ENCODE results near the gene EGLN2. TPM values are rescaled to one million over a fixed set of nuclear protein-coding genes. Genes with fewer than 3 reads are reported as not detected.

EGLN2 gene
- total RNA-seq, 1 donor from 2014 or later: 99.9 TPM

- no peak for DNase-seq (ENCODE audit: low read depth)
- no peak for TF ChIP-seq CTCF (IDR thresholded peaks at IDR 0.05; ENCODE audit: insufficient read depth, low read length, poor library complexity, severe bottlenecking)
- H3K27me3 ChIP-seq (ENCODE audit: control insufficient read depth, insufficient read depth, low read length): no peaks in the 10 kb centered on the region
- H3K36me3 ChIP-seq (ENCODE audit: control insufficient read depth, insufficient read depth, low read length): peaks cover 3% of the 10 kb centered on the region
- no peak overlapping the region for H3K4me3 ChIP-seq (ENCODE audit: low read depth, low read length)
Observed at GRCh38 chr19:40802300-40803169, 3.5 kb downstream of the EGLN2 start.

GRCh38 chr19:40803170-40803856 lies 4.3 kb downstream of the EGLN2 start:
- no peak overlapping the region for H3K4me3 ChIP-seq (ENCODE audit: low read depth, low read length)
- H3K27me3 ChIP-seq (ENCODE audit: control insufficient read depth, insufficient read depth, low read length): no peaks in the 10 kb centered on the region
- TF ChIP-seq CTCF (IDR thresholded peaks at IDR 0.05; ENCODE audit: insufficient read depth, low read length, poor library complexity, severe bottlenecking): no peak
- DNase-seq (ENCODE audit: low read depth): no peak
- H3K36me3 ChIP-seq (ENCODE audit: control insufficient read depth, insufficient read depth, low read length): peaks cover 3% of the 10 kb centered on the region

GRCh38 chr19:40803857-40804782 lies 5.1 kb downstream of the EGLN2 start:
- Histone ChIP-seq H3K36me3 (ENCODE audit: control insufficient read depth, insufficient read depth, low read length) (peaks cover 3% of the 10 kb centered on the region), H3K4me3 (ENCODE audit: low read depth, low read length) (no peak overlapping the region), H3K27me3 (ENCODE audit: control insufficient read depth, insufficient read depth, low read length) (no peaks in the 10 kb centered on the region)
- DNase-seq (ENCODE audit: low read depth): no peak
- TF ChIP-seq CTCF (IDR thresholded peaks at IDR 0.05; ENCODE audit: insufficient read depth, low read length, poor library complexity, severe bottlenecking): no peak

GRCh38 chr19:40804783-40805242 lies 5.8 kb downstream of the EGLN2 start:
- no peak for DNase-seq (ENCODE audit: low read depth)
- no peak overlapping the region for H3K4me3 ChIP-seq (ENCODE audit: low read depth, low read length)
- no peaks in the 10 kb centered on the region for H3K27me3 ChIP-seq (ENCODE audit: control insufficient read depth, insufficient read depth, low read length)
- TF ChIP-seq CTCF (IDR thresholded peaks at IDR 0.05; ENCODE audit: insufficient read depth, low read length, poor library complexity, severe bottlenecking): no peak
- peaks cover 3% of the 10 kb centered on the region for H3K36me3 ChIP-seq (ENCODE audit: control insufficient read depth, insufficient read depth, low read length)

- Histone ChIP-seq H3K27me3 (ENCODE audit: control insufficient read depth, insufficient read depth, low read length) (no peaks in the 10 kb centered on the region), H3K36me3 (ENCODE audit: control insufficient read depth, insufficient read depth, low read length) (peaks cover 3% of the 10 kb centered on the region), H3K4me3 (ENCODE audit: low read depth, low read length) (no peak overlapping the region)
- no peak for TF ChIP-seq CTCF (IDR thresholded peaks at IDR 0.05; ENCODE audit: insufficient read depth, low read length, poor library complexity, severe bottlenecking)
- no peak for DNase-seq (ENCODE audit: low read depth)
Observed at GRCh38 chr19:40805258-40805868, 6.4 kb downstream of the EGLN2 start.
